ENCODE results near the gene PDE6A. TPM values are rescaled to one million over a fixed set of nuclear protein-coding genes. Genes with fewer than 3 reads are reported as not detected.

PDE6A gene
- total and polyA plus RNA-seq, 5 experiments from 2014 or later: not detected

GRCh38 chr5:149961957-149962409 is 17.4 kb upstream of the PDE6A start:
- H3K9me3 Mint-ChIP-seq: no peaks in the 10 kb centered on the region
- H3K36me3 Mint-ChIP-seq: peaks cover 0 to 2% (median 0%) of the 10 kb centered on the region in 3 donors
- peak overlapping the region in 8 of 10 donors; percentile 18 to 94 (median 60) for H3K27ac Mint-ChIP-seq
- H3K27me3 Mint-ChIP-seq: no peaks in the 10 kb centered on the region
- H3K4me1 Mint-ChIP-seq: peaks cover 24 to 44% (median 39%) of the 10 kb centered on the region in 4 donors
- peak overlapping the region; percentile 89 to 99 (median 97) for H3K4me3 Mint-ChIP-seq
- DNase-seq: peak in 4 of 10 donors; percentile 7 to 23 (median 17)
- POLR2A ChIA-PET: interaction anchor here (0.7 kb wide), 1 partner anchor 599 kb away, joined by 3 read pairs; no protein-coding TSS in a partner anchor
- no peak for ATAC-seq

GRCh38 chr5:149961186-149961685 is 16.6 kb upstream of the PDE6A start:
- DNase-seq: peak in 3 of 10 donors; percentile 2 to 10 (median 6)

GRCh38 chr5:149960272-149961185 is 15.9 kb upstream of the PDE6A start, which contains the start of gene SLC26A2:
TSS of gene SLC26A2 (plus strand) at chr5:149960758. CDS start at chr5:149977653, 16,895 bp downstream.
- peaks cover 0 to 2% (median 0%) of the 10 kb centered on the region in 3 donors for H3K36me3 Mint-ChIP-seq
- no peaks in the 10 kb centered on the region for H3K27me3 Mint-ChIP-seq
- H3K4me1 Mint-ChIP-seq: peaks cover 24 to 42% (median 38%) of the 10 kb centered on the region in 4 donors
- peak within 1 kb of the TSS; percentile 92 to 99 (median 98) for H3K4me3 Mint-ChIP-seq
- no peaks in the 10 kb centered on the region for H3K9me3 Mint-ChIP-seq
- H3K27ac Mint-ChIP-seq: peak within 1 kb of the TSS; percentile 96 to 99 (median 98)
- ATAC-seq: peak; percentile 97 to 99
- POLR2A ChIA-PET: interaction anchor here (1.0 to 1.5 kb wide), 5 partner anchors 9 to 719 kb away, joined by 3 to 11 read pairs (median 3); partner anchors contain the start of genes HMGXB3 and TIGD6
- DNase-seq: peak; percentile 85 to 96 (median 90)

More at GRCh38 chr5:149961186-149961685, 16.6 kb upstream of the PDE6A start:
- POLR2A ChIA-PET: interaction anchor here (1.0 to 1.5 kb wide), 3 partner anchors 37 to 720 kb away, joined by 3 to 11 read pairs (median 4); partner anchors contain the start of genes HMGXB3 and TIGD6
- peaks cover 0 to 2% (median 0%) of the 10 kb centered on the region in 3 donors for H3K36me3 Mint-ChIP-seq
- H3K4me3 Mint-ChIP-seq: peak overlapping the region; percentile 89 to 99 (median 97)
- no peaks in the 10 kb centered on the region for H3K9me3 Mint-ChIP-seq
- no peak for ATAC-seq
- no peaks in the 10 kb centered on the region for H3K27me3 Mint-ChIP-seq
- peaks cover 24 to 44% (median 38%) of the 10 kb centered on the region in 4 donors for H3K4me1 Mint-ChIP-seq
- peak overlapping the region; percentile 40 to 94 (median 80) for H3K27ac Mint-ChIP-seq

GRCh38 chr5:149959406-149960236 is 15.0 kb upstream of the PDE6A start:
- Mint-ChIP-seq H3K9me3 (no peaks in the 10 kb centered on the region), H3K36me3 (peaks cover 0 to 2% (median 0%) of the 10 kb centered on the region in 3 donors), H3K27me3 (no peaks in the 10 kb centered on the region), H3K27ac (peak overlapping the region; percentile 80 to 99 (median 97)), H3K4me1 (peaks cover 24 to 40% (median 38%) of the 10 kb centered on the region in 4 donors), H3K4me3 (peak overlapping the region; percentile 92 to 99 (median 98))
- DNase-seq (peak in 8 of 10 donors; percentile 6 to 40 (median 19)), ATAC-seq (no peak)
- POLR2A ChIA-PET: interaction anchor here (1.0 to 1.6 kb wide), 6 partner anchors 8 to 41 kb away, joined by 3 to 11 read pairs (median 3); partner anchors contain the start of genes HMGXB3 and TIGD6

- Mint-ChIP-seq H3K27ac (no peak overlapping the region), H3K4me3 (no peak overlapping the region), H3K4me1 (peaks cover 22 to 38% (median 35%) of the 10 kb centered on the region in 4 donors), H3K27me3 (no peaks in the 10 kb centered on the region), H3K9me3 (no peaks in the 10 kb centered on the region), H3K36me3 (peaks cover 0 to 2% (median 0%) of the 10 kb centered on the region in 3 donors)
- DNase-seq (no peak), ATAC-seq (no peak)
- POLR2A ChIA-PET: interaction anchor here (0.5 kb wide), 1 partner anchor 826 kb away, joined by 3 read pairs; no protein-coding TSS in a partner anchor
Observed at GRCh38 chr5:149957855-149958254, 13.3 kb upstream of the PDE6A start.

- ATAC-seq: no peak
- H3K27ac Mint-ChIP-seq: no peak overlapping the region
- no peaks in the 10 kb centered on the region for H3K27me3 Mint-ChIP-seq
- POLR2A ChIA-PET: no interaction called here
- no peak overlapping the region for H3K4me3 Mint-ChIP-seq
- H3K4me1 Mint-ChIP-seq: peaks cover 12 to 26% (median 23%) of the 10 kb centered on the region in 4 donors
- no peaks in the 10 kb centered on the region for H3K9me3 Mint-ChIP-seq
- H3K36me3 Mint-ChIP-seq: no peaks in the 10 kb centered on the region
- DNase-seq: no peak
Observed at GRCh38 chr5:149956685-149957084, 12.1 kb upstream of the PDE6A start.

- POLR2A ChIA-PET: no interaction called here
- Mint-ChIP-seq H3K27me3 (no peaks in the 10 kb centered on the region), H3K9me3 (no peaks in the 10 kb centered on the region), H3K27ac (no peak overlapping the region), H3K4me3 (no peak overlapping the region), H3K4me1 (peaks cover 6 to 11% (median 10%) of the 10 kb centered on the region in 4 donors), H3K36me3 (no peaks in the 10 kb centered on the region)
- no peak for ATAC-seq
- DNase-seq: no peak
Observed at GRCh38 chr5:149954798-149955197, 10.2 kb upstream of the PDE6A start.

- no peak overlapping the region for H3K4me3 Mint-ChIP-seq
- DNase-seq (no peak), ATAC-seq (no peak)
- peaks cover 0 to 3% (median 0%) of the 10 kb centered on the region in 5 donors for H3K27me3 Mint-ChIP-seq
- H3K36me3 Mint-ChIP-seq: no peaks in the 10 kb centered on the region
- POLR2A ChIA-PET: no interaction called here
- no peaks in the 10 kb centered on the region for H3K9me3 Mint-ChIP-seq
- H3K4me1 Mint-ChIP-seq: no peaks in the 10 kb centered on the region
- H3K27ac Mint-ChIP-seq: no peak overlapping the region
Observed at GRCh38 chr5:149953436-149954121, 9.0 kb upstream of the PDE6A start.

GRCh38 chr5:149951138-149951749 is 6.7 kb upstream of the PDE6A start:
- H3K9me3 Mint-ChIP-seq: no peaks in the 10 kb centered on the region
- DNase-seq: no peak
- no peaks in the 10 kb centered on the region for H3K36me3 Mint-ChIP-seq
- H3K4me3 Mint-ChIP-seq: no peak overlapping the region
- no peak overlapping the region for H3K27ac Mint-ChIP-seq
- H3K27me3 Mint-ChIP-seq: peaks cover 0 to 8% (median 3%) of the 10 kb centered on the region in 5 donors
- POLR2A ChIA-PET: interaction anchor here (0.6 to 0.7 kb wide), 2 partner anchors 9 to 16 kb away, joined by 3 read pairs; partner anchors contain the start of gene SLC26A2
- ATAC-seq: no peak
- H3K4me1 Mint-ChIP-seq: no peaks in the 10 kb centered on the region

- ATAC-seq (no peak), DNase-seq (no peak)
- no peak overlapping the region for H3K4me3 Mint-ChIP-seq
- no peak overlapping the region for H3K27ac Mint-ChIP-seq
- peaks cover 0 to 8% (median 3%) of the 10 kb centered on the region in 5 donors for H3K27me3 Mint-ChIP-seq
- H3K36me3 Mint-ChIP-seq: no peaks in the 10 kb centered on the region
- POLR2A ChIA-PET: no interaction called here
- no peaks in the 10 kb centered on the region for H3K4me1 Mint-ChIP-seq
- H3K9me3 Mint-ChIP-seq: no peaks in the 10 kb centered on the region
Observed at GRCh38 chr5:149948993-149949392, 4.4 kb upstream of the PDE6A start.

GRCh38 chr5:149946118-149946517 is 1.5 kb upstream of the PDE6A start:
- H3K27ac Mint-ChIP-seq: no peak overlapping the region
- H3K36me3 Mint-ChIP-seq: no peaks in the 10 kb centered on the region
- H3K27me3 Mint-ChIP-seq: peaks cover 0 to 8% (median 3%) of the 10 kb centered on the region in 5 donors
- no peak overlapping the region for H3K4me3 Mint-ChIP-seq
- no peaks in the 10 kb centered on the region for H3K4me1 Mint-ChIP-seq
- POLR2A ChIA-PET: no interaction called here
- H3K9me3 Mint-ChIP-seq: no peaks in the 10 kb centered on the region
- DNase-seq: no peak
- ATAC-seq: no peak

Measured in naive thymus-derived CD8-positive, alpha-beta T cell (primary cell).